ENCODE measurements around the gene CC2D1A. TPM values are rescaled to one million over a fixed set of nuclear protein-coding genes. Genes with fewer than 3 reads are reported as not detected.
A peak's percentile ranks its signal among the peaks of the same experiment; 100 is the strongest.

CC2D1A gene
- polyA plus RNA-seq, 1 experiment = 13.1 TPM

- ChIA-PET POLR2A (no interaction called here), CTCF (no interaction called here)
- Histone ChIP-seq H3K36me3 (ENCODE audit: control insufficient read depth, insufficient read depth, low read length) (peaks cover 16% of the 10 kb centered on the region), H3K4me3 (ENCODE audit: low read depth, low read length) (no peak overlapping the region), H3K27me3 (ENCODE audit: control insufficient read depth, insufficient read depth, low read length) (no peaks in the 10 kb centered on the region)
- no peak for DNase-seq (ENCODE audit: low read depth)
- TF ChIP-seq CTCF (IDR thresholded peaks at IDR 0.05; ENCODE audit: insufficient read depth, low read depth, low read length) = no peak
Observed at GRCh38 chr19:13934785-13935109, 28.7 kb downstream of the CC2D1A start.

GRCh38 chr19:13935765-13936510 is 29.9 kb downstream of the CC2D1A start:
- H3K4me3 ChIP-seq (ENCODE audit: low read depth, low read length) = no peak overlapping the region
- no peak for TF ChIP-seq CTCF (IDR thresholded peaks at IDR 0.05; ENCODE audit: insufficient read depth, low read depth, low read length)
- DNase-seq (ENCODE audit: low read depth) = no peak
- no peaks in the 10 kb centered on the region for H3K27me3 ChIP-seq (ENCODE audit: control insufficient read depth, insufficient read depth, low read length)
- ChIA-PET POLR2A (no interaction called here), CTCF (interaction anchor here (1.2 kb wide), 1 partner anchor 123 kb away, joined by 4 read pairs; no protein-coding TSS in a partner anchor)
- peaks cover 12% of the 10 kb centered on the region for H3K36me3 ChIP-seq (ENCODE audit: control insufficient read depth, insufficient read depth, low read length)

DNA sequence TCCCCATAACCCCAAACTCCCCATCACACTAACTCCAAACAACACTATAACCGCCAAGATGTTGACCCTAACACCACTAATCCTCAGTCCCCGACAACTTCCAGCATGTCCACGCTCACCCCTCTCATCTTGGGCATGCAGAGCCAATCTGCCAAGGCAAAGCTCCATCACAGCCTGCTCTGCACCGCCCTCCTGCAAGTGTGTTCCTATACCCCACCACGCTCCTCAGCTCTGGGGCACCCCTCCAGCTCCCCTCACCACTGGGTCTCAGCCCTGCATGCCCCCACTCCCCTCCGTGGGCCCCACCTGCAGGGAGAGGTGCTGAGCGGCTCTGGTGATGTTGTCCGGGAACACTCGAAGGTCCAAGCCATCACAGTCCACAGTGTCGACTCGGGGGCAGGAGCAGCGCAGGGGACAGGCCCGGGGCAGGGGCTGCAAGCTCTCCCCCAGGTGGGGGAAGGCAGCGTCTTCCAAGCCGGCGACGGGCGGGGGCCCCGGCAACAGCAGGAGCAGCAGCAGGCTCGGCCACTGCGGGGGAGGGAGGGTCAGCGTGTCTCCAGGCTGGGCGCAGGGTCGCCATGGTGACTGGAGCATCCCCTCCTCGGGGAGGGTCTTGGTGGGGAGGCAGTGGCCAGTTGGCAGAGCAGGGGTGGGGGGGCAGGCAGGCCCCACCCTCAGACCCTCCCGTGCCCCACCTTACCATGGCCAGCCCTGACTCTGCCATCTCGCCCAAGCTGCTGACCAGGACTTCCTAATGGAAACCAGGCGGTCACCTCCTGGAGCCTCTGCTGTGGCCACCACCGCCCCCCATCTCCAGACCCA is 31.7 kb downstream of the CC2D1A start:
- Histone ChIP-seq H3K27me3 (ENCODE audit: control insufficient read depth, insufficient read depth, low read length) (no peaks in the 10 kb centered on the region), H3K4me3 (ENCODE audit: low read depth, low read length) (peak overlapping the region; percentile 64), H3K36me3 (ENCODE audit: control insufficient read depth, insufficient read depth, low read length) (peaks cover 7% of the 10 kb centered on the region)
- no peak for DNase-seq (ENCODE audit: low read depth)
- TF ChIP-seq CTCF (IDR thresholded peaks at IDR 0.05; ENCODE audit: insufficient read depth, low read depth, low read length) = no peak
- ChIA-PET CTCF (interaction anchor here (1.1 to 3.4 kb wide), 2 partner anchors 15 to 94 kb away, joined by 4 to 18 read pairs; partner anchors contain the start of genes DCAF15 and IL27RA), POLR2A (interaction anchor here (1.0 kb wide), 1 partner anchor 16 kb away, joined by 6 read pairs; no protein-coding TSS in a partner anchor)

DNA sequence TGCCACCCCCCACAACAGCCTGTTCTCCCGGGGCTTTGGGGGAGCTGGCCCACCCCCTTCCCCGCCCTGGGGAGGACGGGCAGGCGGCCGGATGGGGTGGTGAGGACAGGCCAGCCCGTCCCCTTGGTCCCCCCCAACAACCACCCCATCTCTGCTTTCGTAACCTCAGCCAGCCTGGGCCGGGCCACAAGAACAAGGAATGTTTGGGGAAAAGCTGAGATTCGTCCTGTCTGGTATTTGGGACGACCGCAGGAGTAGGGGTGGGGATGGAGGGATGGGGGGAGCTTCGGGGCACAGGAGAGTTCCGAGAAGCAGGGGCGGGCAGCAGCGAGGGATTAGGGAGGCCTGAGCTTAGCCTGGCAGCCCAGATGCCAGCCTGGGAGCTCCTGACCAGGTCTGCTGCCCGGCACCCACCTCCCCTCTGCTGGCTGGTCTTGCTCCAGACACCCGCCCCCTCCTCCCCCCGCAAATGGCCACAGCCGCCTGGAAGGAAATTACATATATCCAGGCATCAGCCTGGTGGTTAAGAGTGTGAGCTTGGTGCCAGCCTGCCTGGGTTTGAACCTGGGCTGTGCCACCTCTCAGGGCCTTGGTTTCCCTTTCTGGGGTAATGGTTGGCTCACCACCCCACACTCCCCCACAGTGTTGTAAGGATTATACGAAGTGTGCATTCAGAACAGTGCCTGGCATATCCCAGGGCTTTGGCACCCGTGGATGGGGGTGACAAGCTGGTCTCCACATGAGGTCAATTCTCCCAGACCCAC is 32.5 kb downstream of the CC2D1A start, which contains the start of gene PODNL1:
Gene PODNL1 (minus strand): TSS at position 117 of the 764 bp plus-strand sequence. CDS start 236 bp downstream, outside the sequence.
- peak within 1 kb of the TSS; percentile 64 for H3K4me3 ChIP-seq (ENCODE audit: low read depth, low read length)
- H3K27me3 ChIP-seq (ENCODE audit: control insufficient read depth, insufficient read depth, low read length) = no peaks in the 10 kb centered on the region
- TF ChIP-seq CTCF (IDR thresholded peaks at IDR 0.05; ENCODE audit: insufficient read depth, low read depth, low read length) = no peak
- POLR2A ChIA-PET = interaction anchor here (1.0 kb wide), 1 partner anchor 15 kb away, joined by 6 read pairs; no protein-coding TSS in a partner anchor
- CTCF ChIA-PET = interaction anchor here (0.6 to 3.4 kb wide), 5 partner anchors 14 to 93 kb away, joined by 3 to 18 read pairs (median 4); partner anchors contain the start of genes DCAF15 and IL27RA
- DNase-seq (ENCODE audit: low read depth) = peak; percentile 48
- H3K36me3 ChIP-seq (ENCODE audit: control insufficient read depth, insufficient read depth, low read length) = peaks cover 7% of the 10 kb centered on the region

Data from BJ (cell line).